Measurements from ENCODE around the gene PRKACB.
"Not testable (repeated sequence)": the region's sequence is repeated elsewhere in the genome, so short reads cannot be mapped to it uniquely, and the experiment has no call there.

The PRKACB gene

GRCh38 chr1:84267476-84267875 lies 123.4 kb downstream of the PRKACB start:
- no peak for DNase-seq (ENCODE audit: low read depth, low spot score)

- DNase-seq (ENCODE audit: low read depth, low spot score) = no peak
Observed at GRCh38 chr1:84268346-84268745, 124.3 kb downstream of the PRKACB start.

GRCh38 chr1:84269306-84269705 lies 125.2 kb downstream of the PRKACB start:
- DNase-seq (ENCODE audit: low read depth, low spot score) = no peak

- DNase-seq (ENCODE audit: low read depth, low spot score) = no peak
Observed at GRCh38 chr1:84271441-84272151, 127.5 kb downstream of the PRKACB start.

GRCh38 chr1:84272401-84272800 lies 128.3 kb downstream of the PRKACB start:
- no peak for DNase-seq (ENCODE audit: low read depth, low spot score)

- DNase-seq (ENCODE audit: low read depth, low spot score) = no peak
Observed at GRCh38 chr1:84277343-84278059, 133.4 kb downstream of the PRKACB start.

GRCh38 chr1:84278905-84279304 lies 134.8 kb downstream of the PRKACB start:
- DNase-seq (ENCODE audit: low read depth, low spot score) = no peak

GRCh38 chr1:84280912-84281311 lies 136.8 kb downstream of the PRKACB start:
- DNase-seq (ENCODE audit: low read depth, low spot score) = no peak

- no peak for DNase-seq (ENCODE audit: low read depth, low spot score)
Observed at GRCh38 chr1:84282780-84283333, 138.8 kb downstream of the PRKACB start.

GRCh38 chr1:84283381-84283780 lies 139.3 kb downstream of the PRKACB start:
- DNase-seq (ENCODE audit: low read depth, low spot score) = no peak

GRCh38 chr1:84286071-84286470 lies 142.0 kb downstream of the PRKACB start:
- no peak for DNase-seq (ENCODE audit: low read depth, low spot score)

- not testable (repeated sequence) for DNase-seq (ENCODE audit: low read depth, low spot score)
Observed at GRCh38 chr1:84287389-84287788, 143.3 kb downstream of the PRKACB start.
